ENCODE data around the gene RPS6KB1. TPM values are rescaled to one million over a fixed set of nuclear protein-coding genes. Genes with fewer than 3 reads are reported as not detected.
"Not testable (repeated sequence)": the region's sequence is repeated elsewhere in the genome, so short reads cannot be mapped to it uniquely, and the experiment has no call there.

Gene RPS6KB1
- polyA plus RNA-seq, 1 donor (not counting 4 experiments of a cell fraction or from before 2014, with no cell fraction given), result 19.7 TPM

GRCh38 chr17:59941131-59941530 is 48.2 kb downstream of the RPS6KB1 start:
- H3K9me3 ChIP-seq (ENCODE audit: control insufficient read depth, low read depth, low read length), result no peaks in the 10 kb centered on the region
- H3K36me3 ChIP-seq (ENCODE audit: control insufficient read depth in 2 of 2, extremely low read depth in 1 of 2, insufficient read depth in 2 of 2, low read length in 2 of 2), result peaks cover 7% of the 10 kb centered on the region in 2 experiments
- H2AFZ ChIP-seq (ENCODE audit: control insufficient read depth, low read length), result no peak overlapping the region
- no peaks in the 10 kb centered on the region for H3K79me2 ChIP-seq (ENCODE audit: control insufficient read depth, insufficient read depth, low read length)
- no peak overlapping the region for H3K9ac ChIP-seq (ENCODE audit: control insufficient read depth, extremely low read depth, insufficient read depth, low read length)
- no peak overlapping the region for H3K4me3 ChIP-seq (ENCODE audit: control insufficient read depth in 2 of 3, extremely low read depth in 1 of 3, insufficient read depth in 2 of 3, low read depth in 1 of 3, low read length in 3 of 3)
- no peaks in the 10 kb centered on the region for H3K27me3 ChIP-seq (ENCODE audit: control insufficient read depth, extremely low read depth, insufficient read depth, low read length)
- H4K20me1 ChIP-seq (ENCODE audit: control insufficient read depth, extremely low read depth, insufficient read depth, low read length), result no peaks in the 10 kb centered on the region
- no peaks in the 10 kb centered on the region for H3K4me1 ChIP-seq (ENCODE audit: control insufficient read depth, extremely low read depth, insufficient read depth, low read length)
- no peak overlapping the region for H3K4me2 ChIP-seq (ENCODE audit: control insufficient read depth, extremely low read depth, insufficient read depth, low read depth, low read length)
- dilution Hi-C loops (cut with MboI; ENCODE audit: extremely low pct_ligation_motif_present, low sequenced_read_pairs), result loop anchor here (25.0 kb wide), 1 partner anchor 121 kb away; no protein-coding TSS in a partner anchor
- H3K27ac ChIP-seq (ENCODE audit: control insufficient read depth, insufficient read depth, low read length), result no peak overlapping the region
- FAIRE-seq (no peak), DNase-seq (ENCODE audit: low read depth, low spot score) (no peak)
- no peaks in the 10 kb centered on the region for H3K9me1 ChIP-seq (ENCODE audit: control insufficient read depth, extremely low read depth, insufficient read depth, low read length)
- no peak for TF ChIP-seq CTCF (optimal IDR thresholded peaks at IDR 0.05 in 1 of 3, IDR thresholded peaks at IDR 0.05 in 1 of 3, conservative IDR thresholded peaks at IDR 0.05 in 1 of 3; ENCODE audit: extremely low read depth in 1 of 3, insufficient read depth in 2 of 3, low read length in 3 of 3)

DNA sequence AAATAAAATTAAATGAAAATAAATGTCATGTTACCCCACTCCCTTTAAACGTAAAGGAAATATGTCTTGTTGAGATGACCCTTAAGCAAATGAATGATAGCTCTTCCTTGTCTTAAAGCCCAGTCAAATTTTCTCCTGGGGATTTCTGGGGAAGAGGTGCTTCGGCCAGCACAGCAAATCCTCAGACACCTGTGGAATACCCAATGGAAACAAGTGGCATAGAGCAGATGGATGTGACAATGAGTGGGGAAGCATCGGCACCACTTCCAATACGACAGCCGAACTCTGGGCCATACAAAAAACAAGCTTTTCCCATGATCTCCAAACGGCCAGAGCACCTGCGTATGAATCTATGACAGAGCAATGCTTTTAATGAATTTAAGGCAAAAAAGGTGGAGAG is 53.5 kb downstream of the RPS6KB1 start:
- H3K4me1 ChIP-seq (ENCODE audit: control insufficient read depth, extremely low read depth, insufficient read depth, low read length); H2AFZ ChIP-seq (ENCODE audit: control insufficient read depth, low read length); H3K4me3 ChIP-seq (ENCODE audit: control insufficient read depth in 2 of 3, extremely low read depth in 1 of 3, insufficient read depth in 2 of 3, low read depth in 1 of 3, low read length in 3 of 3); H3K9ac ChIP-seq (ENCODE audit: control insufficient read depth, extremely low read depth, insufficient read depth, low read length); H3K4me2 ChIP-seq (ENCODE audit: control insufficient read depth, extremely low read depth, insufficient read depth, low read depth, low read length); DNase-seq (ENCODE audit: low read depth, low spot score); H3K36me3 ChIP-seq (ENCODE audit: control insufficient read depth in 2 of 2, extremely low read depth in 1 of 2, insufficient read depth in 2 of 2, low read length in 2 of 2); H3K9me3 ChIP-seq (ENCODE audit: control insufficient read depth, low read depth, low read length); H3K79me2 ChIP-seq (ENCODE audit: control insufficient read depth, insufficient read depth, low read length); H3K9me1 ChIP-seq (ENCODE audit: control insufficient read depth, extremely low read depth, insufficient read depth, low read length); H3K27ac ChIP-seq (ENCODE audit: control insufficient read depth, insufficient read depth, low read length); H3K27me3 ChIP-seq (ENCODE audit: control insufficient read depth, extremely low read depth, insufficient read depth, low read length); FAIRE-seq; H4K20me1 ChIP-seq (ENCODE audit: control insufficient read depth, extremely low read depth, insufficient read depth, low read length): not testable (repeated sequence)
- dilution Hi-C loops (cut with MboI; ENCODE audit: extremely low pct_ligation_motif_present, low sequenced_read_pairs), result loop anchor here (25.0 kb wide), 1 partner anchor 116 kb away; no protein-coding TSS in a partner anchor

GRCh38 chr17:59947310-59947709 is 54.4 kb downstream of the RPS6KB1 start:
- H3K36me3 ChIP-seq (ENCODE audit: control insufficient read depth in 2 of 2, extremely low read depth in 1 of 2, insufficient read depth in 2 of 2, low read length in 2 of 2); H3K9me1 ChIP-seq (ENCODE audit: control insufficient read depth, extremely low read depth, insufficient read depth, low read length): not testable (repeated sequence)

More at GRCh38 chr17:59947310-59947709, 54.4 kb downstream of the RPS6KB1 start:
- not testable (repeated sequence) for H3K79me2 ChIP-seq (ENCODE audit: control insufficient read depth, insufficient read depth, low read length); H3K27ac ChIP-seq (ENCODE audit: control insufficient read depth, insufficient read depth, low read length); H3K4me3 ChIP-seq (ENCODE audit: control insufficient read depth in 2 of 3, extremely low read depth in 1 of 3, insufficient read depth in 2 of 3, low read depth in 1 of 3, low read length in 3 of 3); FAIRE-seq; H3K9me3 ChIP-seq (ENCODE audit: control insufficient read depth, low read depth, low read length); H2AFZ ChIP-seq (ENCODE audit: control insufficient read depth, low read length); H3K27me3 ChIP-seq (ENCODE audit: control insufficient read depth, extremely low read depth, insufficient read depth, low read length); H3K9ac ChIP-seq (ENCODE audit: control insufficient read depth, extremely low read depth, insufficient read depth, low read length); H3K4me1 ChIP-seq (ENCODE audit: control insufficient read depth, extremely low read depth, insufficient read depth, low read length); H4K20me1 ChIP-seq (ENCODE audit: control insufficient read depth, extremely low read depth, insufficient read depth, low read length); H3K4me2 ChIP-seq (ENCODE audit: control insufficient read depth, extremely low read depth, insufficient read depth, low read depth, low read length); DNase-seq (ENCODE audit: low read depth, low spot score)
- dilution Hi-C loops (cut with MboI; ENCODE audit: extremely low pct_ligation_motif_present, low sequenced_read_pairs), result loop anchor here (25.0 kb wide), 1 partner anchor 115 kb away; no protein-coding TSS in a partner anchor
